HEK293 (cell line): ENCODE results near the gene SLC6A17.

Experiments used
- OSR2 ChIP-seq: fragments of 450-650 bp; formaldehyde crosslinking; IDR thresholded peaks from 2 replicates; pipeline ENCODE4 v1.5.1; 2016; ENCODE audit warnings: missing biosample characterization, missing genetic modification characterization
- ZNF175 ChIP-seq: fragments of 450-650 bp; formaldehyde crosslinking; IDR thresholded peaks from 2 replicates; pipeline ENCODE4 v1.5.1; 2016; ENCODE audit warnings: missing biosample characterization, missing genetic modification characterization
- ZNF274 ChIP-seq, 2 experiments: fragments of 200-500 bp in 1 of 2; fragments of 450-650 bp in 1 of 2; sonication (Bioruptor generic) in 1 of 2; formaldehyde crosslinking in 1 of 2; IDR thresholded peaks; 2 replicates each; pipeline versions ENCODE4 v1.5.1 to v1.6.1; 2014 to 2016; ENCODE audit warnings: borderline replicate concordance in 1 of 2, inconsistent platforms in 1 of 2, low read length in 1 of 2, missing biosample characterization in 1 of 2, missing genetic modification characterization in 1 of 2
- ZNF366 ChIP-seq: fragments of 450-650 bp; formaldehyde crosslinking; conservative IDR thresholded peaks from 2 replicates; pipeline ENCODE4 v1.5.1; 2016; ENCODE audit warnings: missing biosample characterization, missing genetic modification characterization
- ZNF510 ChIP-seq: fragments of 450-650 bp; formaldehyde crosslinking; IDR thresholded peaks from 2 replicates; pipeline ENCODE4 v1.5.1; 2018; ENCODE audit warnings: mild to moderate bottlenecking, missing genetic modification characterization, missing biosample characterization; ENCODE audit not compliant: insufficient replicate concordance
- TF ChIP-seq, protein P1 (sequence below): fragments of 450-650 bp; formaldehyde crosslinking; IDR thresholded peaks from 2 replicates; pipeline ENCODE4 v1.5.1; 2016; ENCODE audit warnings: missing biosample characterization, missing genetic modification characterization
- TF ChIP-seq, protein P2 (sequence below): fragments of 450-650 bp; formaldehyde crosslinking; IDR thresholded peaks from 2 replicates; pipeline ENCODE4 v1.5.1; 2016; ENCODE audit warnings: missing biosample characterization, missing genetic modification characterization

DNA sequence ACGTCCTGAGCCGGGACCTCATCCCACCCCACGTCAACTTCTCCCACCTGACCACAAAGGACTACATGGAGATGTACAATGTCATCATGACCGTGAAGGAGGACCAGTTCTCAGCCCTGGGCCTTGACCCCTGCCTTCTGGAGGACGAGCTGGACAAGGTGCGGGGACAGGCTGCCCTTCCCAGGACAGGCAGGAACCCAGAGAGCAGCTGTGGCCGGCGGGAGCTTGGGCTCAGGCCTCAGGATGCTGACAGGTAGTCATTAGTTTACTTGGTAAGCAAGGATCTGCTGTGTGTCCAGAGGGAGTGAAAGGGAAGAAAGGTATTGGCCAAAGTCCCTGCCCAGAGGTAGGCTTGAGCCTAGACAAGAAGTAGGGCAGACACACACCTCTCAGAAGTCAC lies 42.2 kb downstream of the SLC6A17 start:
- TF ChIP-seq, protein P1, sequence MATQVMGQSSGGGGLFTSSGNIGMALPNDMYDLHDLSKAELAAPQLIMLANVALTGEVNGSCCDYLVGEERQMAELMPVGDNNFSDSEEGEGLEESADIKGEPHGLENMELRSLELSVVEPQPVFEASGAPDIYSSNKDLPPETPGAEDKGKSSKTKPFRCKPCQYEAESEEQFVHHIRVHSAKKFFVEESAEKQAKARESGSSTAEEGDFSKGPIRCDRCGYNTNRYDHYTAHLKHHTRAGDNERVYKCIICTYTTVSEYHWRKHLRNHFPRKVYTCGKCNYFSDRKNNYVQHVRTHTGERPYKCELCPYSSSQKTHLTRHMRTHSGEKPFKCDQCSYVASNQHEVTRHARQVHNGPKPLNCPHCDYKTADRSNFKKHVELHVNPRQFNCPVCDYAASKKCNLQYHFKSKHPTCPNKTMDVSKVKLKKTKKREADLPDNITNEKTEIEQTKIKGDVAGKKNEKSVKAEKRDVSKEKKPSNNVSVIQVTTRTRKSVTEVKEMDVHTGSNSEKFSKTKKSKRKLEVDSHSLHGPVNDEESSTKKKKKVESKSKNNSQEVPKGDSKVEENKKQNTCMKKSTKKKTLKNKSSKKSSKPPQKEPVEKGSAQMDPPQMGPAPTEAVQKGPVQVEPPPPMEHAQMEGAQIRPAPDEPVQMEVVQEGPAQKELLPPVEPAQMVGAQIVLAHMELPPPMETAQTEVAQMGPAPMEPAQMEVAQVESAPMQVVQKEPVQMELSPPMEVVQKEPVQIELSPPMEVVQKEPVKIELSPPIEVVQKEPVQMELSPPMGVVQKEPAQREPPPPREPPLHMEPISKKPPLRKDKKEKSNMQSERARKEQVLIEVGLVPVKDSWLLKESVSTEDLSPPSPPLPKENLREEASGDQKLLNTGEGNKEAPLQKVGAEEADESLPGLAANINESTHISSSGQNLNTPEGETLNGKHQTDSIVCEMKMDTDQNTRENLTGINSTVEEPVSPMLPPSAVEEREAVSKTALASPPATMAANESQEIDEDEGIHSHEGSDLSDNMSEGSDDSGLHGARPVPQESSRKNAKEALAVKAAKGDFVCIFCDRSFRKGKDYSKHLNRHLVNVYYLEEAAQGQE (tag by site-specific recombination), result no peak
- TF ChIP-seq ZNF274 (IDR thresholded peaks at IDR 0.05; ENCODE audit: low read length), result no peak
- no peak for TF ChIP-seq ZNF274 (tag by site-specific recombination; IDR thresholded peaks at IDR 0.05; ENCODE audit: borderline replicate concordance)
- TF ChIP-seq, protein P2, sequence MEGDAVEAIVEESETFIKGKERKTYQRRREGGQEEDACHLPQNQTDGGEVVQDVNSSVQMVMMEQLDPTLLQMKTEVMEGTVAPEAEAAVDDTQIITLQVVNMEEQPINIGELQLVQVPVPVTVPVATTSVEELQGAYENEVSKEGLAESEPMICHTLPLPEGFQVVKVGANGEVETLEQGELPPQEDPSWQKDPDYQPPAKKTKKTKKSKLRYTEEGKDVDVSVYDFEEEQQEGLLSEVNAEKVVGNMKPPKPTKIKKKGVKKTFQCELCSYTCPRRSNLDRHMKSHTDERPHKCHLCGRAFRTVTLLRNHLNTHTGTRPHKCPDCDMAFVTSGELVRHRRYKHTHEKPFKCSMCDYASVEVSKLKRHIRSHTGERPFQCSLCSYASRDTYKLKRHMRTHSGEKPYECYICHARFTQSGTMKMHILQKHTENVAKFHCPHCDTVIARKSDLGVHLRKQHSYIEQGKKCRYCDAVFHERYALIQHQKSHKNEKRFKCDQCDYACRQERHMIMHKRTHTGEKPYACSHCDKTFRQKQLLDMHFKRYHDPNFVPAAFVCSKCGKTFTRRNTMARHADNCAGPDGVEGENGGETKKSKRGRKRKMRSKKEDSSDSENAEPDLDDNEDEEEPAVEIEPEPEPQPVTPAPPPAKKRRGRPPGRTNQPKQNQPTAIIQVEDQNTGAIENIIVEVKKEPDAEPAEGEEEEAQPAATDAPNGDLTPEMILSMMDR (tag by site-specific recombination), result no peak
- no peak for TF ChIP-seq ZNF175 (tag by site-specific recombination)
- TF ChIP-seq OSR2 (tag by site-specific recombination), result no peak
- TF ChIP-seq ZNF510 (tag by site-specific recombination), result no peak
- TF ChIP-seq ZNF366 (tag by site-specific recombination), result no peak
